Esophagus squamous epithelium (tissue), 4 donors: ENCODE measurements around the gene IRX5.

Source experiments
- CTCF ChIP-seq, 6 experiments: fragments of 450-650 bp in 4 of 6; fragments of 200-600 bp in 2 of 6; sonication (generic) in 2 of 6; IDR thresholded peaks; one replicate each; pipeline ENCODE4 v1.5.1; 2016 to 2019; ENCODE audit warnings: antibody characterized with exemption in 6 of 6, mild to moderate bottlenecking in 4 of 6, moderate library complexity in 4 of 6
- POLR2A ChIP-seq, 4 donors: fragments of 450-650 bp; IDR thresholded peaks; one replicate each; pipeline ENCODE4 v1.6.1; 2017; ENCODE audit warnings: antibody characterized with exemption in 4 of 4, mild to moderate bottlenecking in 4 of 4, moderate library complexity in 3 of 4

- TF ChIP-seq CTCF (IDR thresholded peaks at IDR 0.05) (no peak), POLR2A (IDR thresholded peaks at IDR 0.05) (no peak)
Observed at GRCh38 chr16:54926166-54926838, 4.4 kb upstream of the IRX5 start.
